Activated CD8-positive, alpha-beta memory T cell treated with anti-CD3 and anti-CD28 coated beads, Interleukin-2, amount 50 U/mL, for 1 hour (primary cell): ENCODE measurements around the gene TMED10.

Experiments
- DNase-seq: peaks from one replicate; pipeline ENCODE4 v3.0.0-alpha.2; 2020; ENCODE audit errors: extremely low read depth

TMED10 gene

DNA sequence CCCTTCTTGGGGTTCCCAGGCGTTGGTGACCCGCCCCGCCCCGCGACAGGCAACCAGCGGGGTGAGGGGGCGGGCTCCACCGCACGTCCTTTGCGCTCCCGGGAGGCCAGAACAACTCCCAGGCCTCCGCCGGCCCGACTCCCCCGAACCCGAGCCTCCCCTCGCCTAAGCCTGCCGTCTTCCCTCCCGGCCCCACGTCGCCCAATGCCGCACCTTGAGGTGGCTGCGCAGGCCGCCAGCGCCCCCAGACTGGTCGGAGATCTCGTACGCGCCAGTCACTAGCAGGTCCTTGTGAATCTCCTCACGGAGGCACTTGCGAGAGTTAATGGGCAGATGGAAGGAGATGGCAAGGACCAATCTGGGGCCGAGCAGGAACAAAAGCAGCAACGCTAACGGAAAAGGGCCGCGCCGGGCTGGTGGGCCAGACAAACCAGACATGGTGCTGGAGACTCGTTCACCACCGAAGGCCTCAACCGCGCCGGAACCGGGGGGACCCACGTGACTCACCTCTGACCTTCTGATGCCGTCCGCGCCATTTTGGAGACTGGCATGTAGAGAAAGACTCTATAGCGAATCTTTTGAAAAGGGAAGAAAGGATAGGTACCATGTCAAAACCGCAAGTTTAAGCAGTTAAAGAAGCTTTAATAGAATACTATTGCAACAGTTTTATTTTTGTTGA, at the start of gene TMED10:
Gene TMED10 (minus strand): TSS at position 471 of the 679 bp plus-strand sequence. CDS start 33 bp downstream, at position 438.
- peak; percentile 86 for DNase-seq

DNA sequence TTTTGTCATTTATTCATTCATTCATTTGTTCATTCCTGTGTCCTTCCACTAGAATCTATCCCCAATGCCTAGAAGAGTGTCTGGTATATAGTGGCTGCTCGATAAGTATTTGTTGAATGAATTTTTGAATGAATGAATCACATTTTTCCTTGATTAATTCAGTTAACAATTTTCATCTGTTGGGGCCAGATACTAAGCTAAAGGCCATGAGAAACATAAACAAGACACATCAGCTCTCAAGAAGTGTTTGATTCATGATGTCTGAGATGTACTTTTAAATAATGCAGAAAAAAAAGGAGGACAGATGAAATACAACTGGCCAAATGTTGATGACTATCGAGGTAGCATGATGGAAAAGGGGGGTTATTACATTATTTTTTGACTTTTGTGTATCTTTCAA, 48.1 kb upstream of the TMED10 start:
- no peak for DNase-seq

DNA sequence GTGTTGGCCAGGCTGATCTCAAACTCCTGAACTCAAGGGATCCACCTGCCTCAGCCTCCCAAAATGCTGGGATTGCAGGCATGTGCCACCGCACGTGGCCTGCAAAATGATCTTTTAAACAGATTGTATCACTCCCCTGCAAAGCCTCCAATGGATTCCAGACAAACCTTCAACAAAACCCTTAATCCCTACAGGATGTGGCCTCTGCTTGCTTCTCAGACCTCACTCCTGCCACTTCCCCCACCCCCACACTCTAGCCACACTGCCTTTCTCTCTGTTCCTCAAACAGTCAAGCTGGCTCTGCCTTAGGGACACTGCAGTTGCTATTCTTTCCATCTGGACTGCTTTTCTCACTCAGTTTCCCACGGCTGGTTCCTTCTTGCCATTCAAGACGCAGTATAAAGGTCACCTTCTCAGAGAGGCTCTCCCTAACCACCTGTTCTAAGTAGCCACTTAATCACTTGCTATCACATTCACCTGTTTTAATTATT, 47.3 kb upstream of the TMED10 start:
- no peak for DNase-seq

DNA sequence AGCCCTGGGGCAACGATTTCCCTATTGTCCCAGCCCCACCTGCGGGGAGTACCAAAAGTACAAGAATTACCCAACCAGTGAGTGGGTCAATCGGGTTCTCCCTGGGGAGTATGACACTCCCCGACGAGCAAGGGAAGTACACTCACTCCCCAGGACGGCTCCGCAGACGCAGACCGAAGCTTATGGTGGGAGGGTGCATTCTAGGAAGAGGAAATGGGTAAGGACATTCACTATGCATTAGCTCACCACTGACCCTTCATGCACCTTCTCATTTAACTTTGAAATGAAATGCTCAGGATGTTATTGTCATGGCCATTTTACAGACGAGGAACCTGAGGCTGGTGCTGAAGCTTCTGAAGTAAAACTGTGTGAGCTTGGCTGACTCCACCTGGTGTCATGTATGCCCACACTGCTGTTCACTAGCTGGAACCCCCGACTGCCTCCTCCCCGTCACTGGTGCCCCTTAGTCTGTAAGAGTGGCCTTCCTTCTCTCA, 45.8 kb upstream of the TMED10 start:
- no peak for DNase-seq

DNA sequence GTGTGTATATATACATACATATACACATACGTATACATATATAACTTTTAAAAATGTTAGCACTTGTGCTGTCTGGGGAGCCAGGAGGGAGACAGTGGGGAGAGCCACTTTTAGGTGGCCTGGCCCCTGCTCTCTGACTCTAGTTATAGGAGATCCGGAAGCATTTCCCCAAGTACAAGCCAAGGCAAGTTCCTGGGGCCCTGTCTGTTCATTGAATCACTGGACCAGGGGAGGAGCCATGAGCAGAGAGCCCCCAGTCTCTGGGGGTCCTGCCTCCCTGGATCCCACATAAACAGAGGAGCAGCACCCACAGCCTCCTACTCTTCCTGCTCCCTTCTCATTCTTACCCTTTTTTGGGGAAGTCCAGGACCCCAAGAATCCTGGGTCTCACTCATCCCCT, 45.4 kb upstream of the TMED10 start:
- DNase-seq, result no peak

DNA sequence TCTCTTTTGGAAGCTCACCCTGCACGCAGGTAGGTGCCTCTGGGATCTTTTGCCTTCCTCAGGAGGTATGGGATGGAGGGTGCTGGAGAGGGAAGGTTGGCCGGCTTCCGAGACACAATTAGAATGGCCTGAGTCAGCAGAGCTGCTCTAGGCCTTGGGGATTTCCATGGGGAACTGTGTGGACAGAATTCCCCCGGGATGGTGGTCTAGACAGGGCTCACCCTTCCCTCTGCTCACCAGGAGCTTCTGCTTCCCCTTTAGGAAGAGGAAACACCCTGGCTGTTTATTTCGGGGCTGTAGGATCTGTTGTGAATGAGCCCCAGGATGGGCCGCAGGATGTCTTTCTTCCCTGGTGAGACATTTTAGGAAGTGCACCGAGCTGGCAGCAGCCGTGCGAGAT, 43.7 kb upstream of the TMED10 start:
- DNase-seq, result no peak

DNA sequence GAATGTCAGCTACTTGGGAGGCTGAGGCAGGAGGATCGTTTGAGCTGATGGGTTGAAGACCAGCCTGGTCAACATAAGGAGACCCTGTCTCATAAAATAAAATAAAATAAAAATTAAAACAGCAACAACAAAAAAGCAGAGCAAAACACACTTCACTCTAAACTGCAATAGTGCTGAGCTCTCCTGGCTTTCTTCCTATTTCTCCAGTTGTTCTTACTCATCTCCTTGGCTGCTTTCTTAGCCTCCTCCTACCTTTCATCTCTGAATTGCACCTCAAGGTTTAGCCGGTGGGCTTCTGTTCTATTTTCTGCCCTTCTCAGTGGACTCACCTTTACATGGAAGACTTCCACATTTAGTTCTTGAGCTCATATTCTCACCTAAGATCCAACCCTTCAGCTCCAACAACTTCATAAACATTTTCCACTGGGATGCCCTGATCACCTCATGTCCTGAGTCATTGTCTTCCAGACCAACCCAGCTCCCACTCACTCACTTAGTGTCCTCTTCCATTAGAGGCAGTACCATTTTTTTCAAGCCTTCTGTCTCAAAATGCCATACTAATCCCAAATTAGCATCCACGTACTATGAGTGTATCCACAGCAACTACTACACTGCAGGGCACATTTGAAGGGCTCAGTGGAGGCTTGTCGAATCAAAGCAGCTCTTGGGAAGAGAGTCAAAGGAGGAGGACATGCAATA, 41.2 kb upstream of the TMED10 start:
- no peak for DNase-seq

DNA sequence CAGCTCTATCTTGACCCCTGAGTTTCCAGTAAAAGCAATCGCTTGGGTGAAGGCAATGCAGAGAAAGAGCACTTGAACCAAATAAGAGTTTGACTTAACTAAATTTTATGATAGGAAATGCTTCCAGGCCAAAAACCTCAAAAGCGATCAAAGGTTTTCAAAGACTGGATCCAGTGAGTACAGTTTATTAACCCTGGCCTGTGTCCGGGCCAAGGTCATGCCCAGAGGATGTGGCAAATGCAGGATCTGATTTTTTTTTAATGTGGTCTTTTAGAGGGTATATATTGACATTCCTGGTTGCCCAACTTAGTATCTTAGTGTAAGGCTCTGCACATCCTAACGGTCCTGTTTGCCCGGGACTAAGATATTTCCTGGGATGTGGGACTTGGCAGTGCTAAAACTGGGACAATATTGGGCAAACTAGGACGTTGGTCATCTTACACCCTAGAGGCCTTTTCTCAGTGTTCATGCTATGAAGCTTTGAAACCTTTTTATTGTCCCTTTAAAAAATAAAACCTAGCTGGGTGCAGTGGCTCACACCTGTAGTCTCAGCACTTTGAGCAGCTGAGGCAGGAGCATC, 40.1 kb upstream of the TMED10 start:
- DNase-seq, result no peak

DNA sequence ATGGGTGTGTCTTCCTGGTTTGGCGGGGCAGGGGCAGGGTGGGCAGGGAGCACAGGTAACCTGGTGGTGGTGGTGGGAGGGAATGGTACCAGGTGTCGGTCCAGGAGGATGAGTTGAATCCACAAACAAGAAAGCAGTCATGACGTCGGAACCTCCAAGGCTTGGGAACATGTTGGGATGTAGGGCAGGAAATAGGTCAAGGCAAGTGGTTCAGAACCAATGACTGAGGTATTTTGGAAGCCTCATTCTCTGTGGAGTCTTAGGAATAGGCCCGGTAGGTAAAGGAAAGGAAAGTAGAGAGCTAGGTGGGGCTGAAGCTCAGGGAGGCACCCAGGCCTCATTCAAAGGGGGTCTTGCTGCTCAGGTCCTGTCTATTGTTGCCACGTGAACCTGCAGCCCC, 39.1 kb upstream of the TMED10 start:
- DNase-seq, result no peak

DNA sequence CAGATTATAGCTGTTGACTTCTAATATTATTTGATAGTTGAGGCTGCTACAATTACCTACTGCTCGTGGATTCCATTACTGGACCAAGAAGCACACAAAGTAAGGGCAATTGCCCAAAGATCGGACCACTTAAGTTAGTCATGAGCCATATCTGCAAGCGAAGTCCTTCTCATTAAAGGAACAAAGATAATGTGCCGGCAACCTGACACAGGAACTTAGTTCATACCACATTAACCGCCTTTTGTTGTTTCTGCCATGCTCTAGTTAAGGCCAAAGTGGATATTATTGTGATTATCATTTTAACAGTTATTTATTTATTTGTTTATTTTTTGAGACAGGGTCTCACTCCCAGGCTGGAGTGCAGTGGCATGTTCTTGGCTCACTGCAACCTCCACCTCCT, 38.1 kb upstream of the TMED10 start:
- DNase-seq, result no peak

DNA sequence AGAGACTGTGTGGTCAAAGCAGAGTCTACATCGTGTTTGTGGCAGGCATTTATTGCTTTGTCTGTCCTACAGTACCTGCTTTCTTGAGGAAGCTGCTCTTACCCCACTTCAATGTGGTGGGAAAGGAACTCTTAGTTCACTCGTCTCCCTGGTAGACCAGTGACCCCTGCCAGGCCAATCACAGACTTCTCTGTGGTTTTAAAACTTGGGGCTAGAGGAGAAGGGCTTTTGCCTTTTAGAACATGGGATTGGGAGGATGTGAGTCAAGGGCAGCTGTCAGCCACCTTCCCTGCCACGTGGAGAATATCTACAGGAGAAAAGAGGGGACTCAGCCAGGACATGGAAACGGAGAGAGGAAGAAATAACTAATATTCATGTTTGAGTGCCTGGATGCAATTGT, 36.8 kb upstream of the TMED10 start:
- no peak for DNase-seq

DNA sequence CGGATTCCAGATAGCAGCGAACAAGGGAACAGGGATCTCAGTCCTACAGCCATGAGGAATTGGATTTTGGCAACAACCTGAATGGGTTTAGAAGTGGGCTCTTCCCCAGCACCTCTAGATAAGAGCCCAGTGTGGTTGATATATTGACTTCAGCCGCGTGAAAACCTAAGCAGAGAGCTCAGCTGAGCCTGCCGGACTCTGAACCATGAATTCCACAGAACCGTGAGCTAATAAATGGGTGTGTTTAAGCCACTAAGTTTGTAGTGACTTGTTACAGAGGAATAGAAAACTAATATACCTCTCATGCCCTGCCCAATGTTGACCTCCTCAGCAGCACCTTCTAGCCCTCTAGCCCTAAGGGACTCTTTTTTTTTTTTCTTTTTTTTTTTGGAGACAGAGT, 32.4 kb upstream of the TMED10 start:
- no peak for DNase-seq

DNA sequence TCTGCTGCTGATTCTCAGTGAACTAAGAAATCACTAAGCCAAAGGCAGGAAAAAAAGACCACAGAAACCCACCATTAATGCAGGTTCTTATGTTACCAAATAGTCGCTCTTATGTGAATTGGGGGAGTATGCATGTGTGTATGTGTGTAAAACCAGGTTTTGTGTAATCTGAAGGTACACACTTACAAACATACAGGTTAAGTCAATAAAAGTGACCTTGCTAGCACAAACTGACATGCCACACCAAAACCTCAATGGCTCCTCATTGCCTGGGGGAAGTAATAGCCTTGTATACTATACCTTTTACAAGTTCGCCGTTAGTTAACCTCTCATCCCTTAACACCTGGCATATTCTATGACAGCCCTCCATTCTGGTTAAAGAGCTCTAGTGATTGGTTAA, 29.8 kb upstream of the TMED10 start:
- DNase-seq, result no peak

DNA sequence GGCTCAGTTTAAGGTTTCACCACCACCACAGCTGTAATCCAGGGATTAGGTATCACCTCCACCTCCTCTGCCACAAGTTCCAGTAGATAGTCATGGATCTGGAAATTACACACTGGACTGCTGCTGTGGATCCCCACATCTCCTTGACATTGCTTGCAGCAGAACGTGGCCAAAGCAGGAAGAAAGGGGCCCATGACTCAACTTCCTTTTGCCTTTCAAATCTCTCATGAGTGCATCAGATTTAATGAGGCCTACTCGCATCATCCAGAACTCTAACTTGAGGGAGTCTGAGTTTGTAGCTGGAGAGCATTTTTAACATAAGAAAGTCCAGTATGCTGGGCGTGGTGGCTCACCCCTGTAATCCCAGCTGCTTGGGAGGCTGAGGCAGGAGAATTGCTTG, 29.2 kb upstream of the TMED10 start:
- DNase-seq, result no peak

DNA sequence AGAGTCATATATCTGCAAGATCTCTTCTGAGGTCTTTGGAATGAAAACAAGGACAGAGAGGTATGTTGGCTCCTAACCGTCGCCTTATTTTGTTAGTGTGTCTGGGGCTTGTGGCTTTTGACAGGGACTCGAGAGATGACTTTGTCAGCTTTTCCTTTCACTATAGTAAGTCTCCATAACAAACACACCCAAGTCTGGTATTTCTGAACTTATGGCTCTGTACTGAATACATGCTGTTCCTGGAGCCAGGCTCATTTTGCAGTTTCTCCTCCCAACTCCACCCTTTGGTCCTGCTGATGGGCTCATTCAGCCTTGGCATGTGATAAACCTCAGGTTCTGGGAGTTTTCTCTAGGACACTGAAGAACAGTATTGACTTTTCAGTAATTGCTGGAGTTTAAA, 27.7 kb upstream of the TMED10 start:
- no peak for DNase-seq

DNA sequence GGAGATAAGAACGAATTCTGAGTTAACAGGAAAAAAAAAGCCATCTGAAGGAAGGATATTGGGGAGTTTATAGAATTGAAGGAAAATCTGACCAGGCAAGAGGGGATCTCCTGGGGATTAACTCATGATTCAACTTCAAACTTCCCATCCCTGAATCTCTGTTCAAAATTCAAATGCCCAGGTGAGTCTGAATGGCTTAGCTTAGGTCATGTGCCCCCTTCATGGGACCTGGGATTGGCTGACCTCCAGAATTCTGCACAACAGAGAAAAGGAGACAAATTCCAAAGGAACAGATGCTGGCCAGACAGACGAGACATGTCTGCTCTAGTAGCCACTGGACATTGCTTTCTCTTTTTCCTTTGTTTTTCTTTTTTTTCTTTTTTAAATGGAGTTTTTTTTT, 26.2 kb upstream of the TMED10 start:
- no peak for DNase-seq

DNA sequence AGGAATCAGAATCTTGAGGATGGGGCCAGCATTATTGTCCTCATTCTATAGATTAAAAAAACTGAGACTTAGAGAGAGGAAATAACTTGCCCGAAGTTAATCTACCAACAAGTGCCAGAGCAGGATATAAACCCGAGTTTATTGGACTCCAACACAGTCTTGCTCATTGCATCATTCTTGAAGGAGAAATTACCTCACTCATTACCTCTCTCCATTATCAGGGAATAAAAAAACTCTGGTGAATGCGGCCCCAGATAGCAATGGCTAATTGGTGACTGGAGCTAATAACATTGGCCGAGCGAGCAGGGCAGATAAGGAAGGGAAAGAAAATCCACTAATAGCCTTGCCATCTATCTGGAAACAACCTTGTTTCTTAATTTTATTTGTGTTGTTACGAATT, 24.7 kb upstream of the TMED10 start:
- no peak for DNase-seq

DNA sequence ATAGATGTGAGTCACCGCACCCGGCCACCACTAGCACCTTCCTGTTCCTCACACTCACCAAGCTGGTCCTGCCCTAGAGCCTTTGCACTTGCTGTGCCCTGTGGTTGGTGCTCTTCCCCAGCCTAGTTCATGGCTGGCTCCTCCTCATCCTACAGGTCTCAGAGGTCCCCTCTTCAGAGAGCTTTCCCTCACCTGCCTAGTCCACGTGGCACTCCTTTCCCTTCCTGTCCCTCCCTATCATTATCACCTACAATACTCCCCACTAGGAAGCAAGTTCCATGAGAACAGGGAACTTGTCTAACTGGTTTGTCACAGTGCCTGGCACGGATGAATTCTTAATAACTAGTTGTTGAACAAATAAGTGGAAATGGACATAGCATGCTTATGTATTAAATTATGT, 24.0 kb upstream of the TMED10 start:
- DNase-seq, result no peak

DNA sequence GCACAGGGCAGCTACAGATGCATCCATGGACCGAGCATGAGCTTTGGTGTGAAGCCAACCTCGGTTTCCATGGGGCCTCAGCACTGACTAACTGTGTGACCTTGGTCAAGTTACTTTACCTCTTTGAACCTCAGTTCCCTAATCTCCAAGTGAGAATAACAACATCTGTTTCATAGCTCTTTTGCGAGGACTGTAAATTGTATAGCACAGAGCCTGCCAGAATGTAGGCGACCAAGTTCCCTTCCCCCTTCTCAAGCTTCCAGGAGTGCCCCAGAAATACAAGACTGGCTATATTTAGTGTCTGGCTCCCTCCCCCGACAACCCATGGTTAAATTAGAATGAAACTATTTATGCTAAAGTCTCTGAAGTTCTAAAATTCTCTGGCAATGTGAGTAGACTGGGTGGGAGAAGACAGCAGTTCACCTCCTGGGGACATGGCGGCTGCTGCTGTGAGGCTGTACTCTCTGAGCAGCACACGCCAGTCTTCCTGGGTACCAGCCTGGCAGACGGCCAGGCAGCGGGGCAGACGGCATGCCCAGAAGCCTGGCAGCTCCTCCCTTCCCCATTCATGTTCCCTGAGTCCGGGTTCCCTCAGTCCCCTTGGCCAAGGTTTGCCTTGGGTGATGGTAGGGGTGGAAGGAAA, 22.0 kb upstream of the TMED10 start:
- DNase-seq, result no peak

DNA sequence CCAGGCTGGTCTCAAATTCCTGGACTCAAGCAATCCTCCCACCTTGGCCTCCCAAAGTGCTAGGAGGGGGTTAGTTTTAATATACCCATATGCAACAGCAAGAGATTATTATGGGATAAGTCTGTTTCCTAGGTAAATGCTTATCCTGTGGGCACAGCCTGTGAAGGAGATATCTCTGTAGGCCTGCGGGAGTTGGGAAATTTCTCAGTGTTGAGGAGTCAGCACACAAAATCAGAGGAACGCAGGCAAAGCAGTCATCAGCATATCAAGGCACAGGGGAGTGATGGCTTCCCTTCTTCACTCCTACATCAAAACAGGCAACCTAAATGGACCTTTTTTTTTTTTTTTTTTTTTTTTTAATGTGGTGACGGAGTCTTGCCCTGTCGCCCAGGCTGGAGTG, 20.9 kb upstream of the TMED10 start:
- no peak for DNase-seq

DNA sequence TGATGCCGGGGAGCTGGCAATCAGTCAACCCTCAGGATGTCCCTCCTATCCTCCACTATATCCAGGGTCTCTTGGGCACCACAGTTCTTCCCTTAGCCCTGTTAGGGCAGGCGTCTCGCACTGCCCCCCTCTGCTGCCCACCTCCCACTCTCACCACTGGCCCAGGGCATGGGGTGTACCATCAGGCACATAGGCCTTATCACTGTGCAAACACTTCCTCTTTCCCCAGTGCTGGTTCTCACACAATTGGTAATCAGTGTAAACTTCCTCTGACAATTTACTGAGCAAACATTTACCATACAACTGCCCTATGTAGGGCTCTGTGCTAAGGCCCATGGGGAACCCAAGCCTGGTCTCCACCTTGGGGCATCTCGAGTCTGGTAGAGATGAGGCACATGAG, 20.1 kb upstream of the TMED10 start:
- DNase-seq, result no peak

DNA sequence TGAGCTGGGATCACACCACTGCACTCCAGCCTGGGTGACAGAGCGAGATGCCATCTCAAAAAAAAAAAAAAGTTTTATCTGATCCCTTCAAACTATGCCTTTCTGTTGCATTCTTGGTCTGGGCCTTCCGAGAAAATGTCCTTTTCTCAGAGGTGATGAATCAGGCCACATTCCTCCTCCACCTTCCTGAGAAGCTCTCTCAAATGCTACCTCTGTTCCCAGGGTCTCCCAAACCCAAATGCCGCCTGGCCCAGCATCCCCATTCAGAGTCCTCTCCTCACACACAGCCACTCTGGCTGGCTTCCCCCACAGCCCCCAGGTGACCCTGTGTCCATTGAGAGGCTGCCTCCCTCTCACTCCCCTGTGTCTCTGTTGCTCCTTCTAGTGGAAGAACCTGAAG, 19.7 kb upstream of the TMED10 start:
- no peak for DNase-seq

DNA sequence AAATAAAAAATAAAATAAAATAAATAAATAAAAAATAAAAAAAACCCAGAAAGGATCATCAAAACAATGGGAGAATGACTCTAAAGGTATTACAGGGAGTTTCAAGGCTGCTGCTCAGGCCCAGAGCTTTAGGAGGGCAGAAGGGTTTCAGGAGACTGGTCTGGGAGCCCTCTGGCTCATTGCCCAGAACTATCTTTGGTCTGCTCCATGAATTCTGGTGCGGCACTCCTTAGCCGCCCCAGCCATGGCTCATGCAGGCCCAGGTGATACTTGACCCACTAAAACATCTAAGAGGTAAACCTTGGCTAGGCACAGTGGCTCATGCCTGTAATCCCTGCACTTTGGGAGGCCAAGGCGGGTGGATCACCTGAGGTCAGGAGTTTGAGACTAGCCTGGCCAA, 14.7 kb upstream of the TMED10 start:
- no peak for DNase-seq
